GM13977 (cell line): ENCODE data around the gene TNFRSF6B.

Experiments used
- DNase-seq: peaks from one replicate; pipeline ENCODE4 v3.0.0; 2012; ENCODE audit warnings: low spot score
- CTCF ChIP-seq: IDR thresholded peaks from 2 replicates; pipeline ENCODE4 v1.5.1; 2012; ENCODE audit warnings: mild to moderate bottlenecking, control low read depth; ENCODE audit not compliant: insufficient read depth; ENCODE audit errors: extremely low read depth, missing control alignments
- in situ Hi-C: fragments of 300-500 bp; cut with MboI; formaldehyde crosslinking; loops from one replicate; pipeline ENCODE4 v1.12.0; 2022; ENCODE audit warnings: low sequenced_read_pairs, low pct_unique_long_range_greater_than_20kb, mixed read lengths, inconsistent platforms; ENCODE audit not compliant: unreplicated experiment

The TNFRSF6B gene

GRCh38 chr20:63731410-63731809 lies 35.0 kb downstream of the TNFRSF6B start:
- no peak for TF ChIP-seq CTCF
- no peak for DNase-seq
- in situ Hi-C loops: no loop called here

- in situ Hi-C loops: no loop called here
- no peak for TF ChIP-seq CTCF
- DNase-seq: no peak
Measured at GRCh38 chr20:63732118-63733095, 36.0 kb downstream of the TNFRSF6B start.

- DNase-seq: no peak
- in situ Hi-C loops: no loop called here
- no peak for TF ChIP-seq CTCF
Measured at GRCh38 chr20:63733117-63733516, 36.7 kb downstream of the TNFRSF6B start.

GRCh38 chr20:63733579-63734081 lies 37.2 kb downstream of the TNFRSF6B start:
- in situ Hi-C loops: no loop called here
- TF ChIP-seq CTCF: no peak
- no peak for DNase-seq

GRCh38 chr20:63734111-63734945 lies 37.9 kb downstream of the TNFRSF6B start:
- in situ Hi-C loops: no loop called here
- no peak for DNase-seq
- no peak for TF ChIP-seq CTCF
